HepG2 (cell line): ENCODE measurements around the gene NFKBIA. TPM values are rescaled to one million over a fixed set of nuclear protein-coding genes. Genes with fewer than 3 reads are reported as not detected.

Experiments
- ATF6 ChIP-seq: sonication (generic); formaldehyde crosslinking; conservative IDR thresholded peaks from 2 replicates; pipeline ENCODE4 v1.4.0; 2020; ENCODE audit warnings: missing genetic modification reagents
- FOXK2 ChIP-seq: fragments of 450-650 bp; IDR thresholded peaks from 2 replicates; pipeline ENCODE4 v1.6.1; 2016
- HIVEP1 ChIP-seq: sonication (generic); formaldehyde crosslinking; IDR thresholded peaks from 2 replicates; pipeline ENCODE4 v1.4.0; 2020; ENCODE audit warnings: mild to moderate bottlenecking, missing genetic modification reagents
- KDM3A ChIP-seq: IDR thresholded peaks from 2 replicates; pipeline ENCODE4 v1.6.1; 2018; ENCODE audit warnings: low read depth, missing compliant biosample characterization
- LCORL ChIP-seq, 2 experiments: fragments of 450-650 bp in 1 of 2; sonication (generic) in 1 of 2; formaldehyde crosslinking in 1 of 2; IDR thresholded peaks; 2 replicates each; pipeline versions ENCODE4 v1.5.0 to v1.6.1; 2017 to 2020; ENCODE audit warnings: antibody characterized with exemption in 1 of 2, missing genetic modification reagents in 1 of 2
- MAFG ChIP-seq: sonication (generic); formaldehyde crosslinking; IDR thresholded peaks from 2 replicates; pipeline ENCODE4 v1.5.1; 2020; ENCODE audit warnings: mild to moderate bottlenecking, missing genetic modification reagents
- NCOA1 ChIP-seq: sonication (generic); formaldehyde crosslinking; IDR thresholded peaks from 2 replicates; pipeline ENCODE4 v1.9.0; 2021; ENCODE audit warnings: missing genetic modification reagents
- NFRKB ChIP-seq: fragments of 450-650 bp; IDR thresholded peaks from 2 replicates; pipeline ENCODE4 v1.6.1; 2017
- ZNF326 ChIP-seq: sonication (generic); formaldehyde crosslinking; IDR thresholded peaks from 2 replicates; pipeline ENCODE4 v1.4.0; 2020; ENCODE audit warnings: missing genetic modification reagents, borderline replicate concordance
- ZNF772 ChIP-seq: sonication (generic); formaldehyde crosslinking; IDR thresholded peaks from 2 replicates; pipeline ENCODE4 v1.5.0; 2020; ENCODE audit warnings: mild to moderate bottlenecking, missing genetic modification reagents
- ZSCAN30 ChIP-seq: sonication (generic); formaldehyde crosslinking; IDR thresholded peaks from 2 replicates; pipeline ENCODE4 v1.5.0; 2020; ENCODE audit warnings: mild to moderate bottlenecking, missing genetic modification reagents
- polyA plus RNA-seq, 8 experiments: library from polyadenylated mRNA; depleted of rRNA in 3 of 8; stranded (reverse) in 7 of 8; unstranded in 1 of 8; fragments of >200 nt; fragmentation: Illumina TruSeq in 4 of 8; extraction: Trizol in 4 of 8; gene quantifications; 2 replicates each; pipeline versions ENCODE4 v1.2.1 to v1.2.3, GENCODE V29; 2011 to 2016; ENCODE audit warnings: low read depth in 4 of 8, missing spikeins in 1 of 8, mixed read lengths in 1 of 8; ENCODE audit not compliant: insufficient read depth in 1 of 8
- total RNA-seq, 5 experiments: library from RNA; depleted of rRNA; stranded (reverse); fragments of >200 nt; fragmentation: Illumina TruSeq; extraction: Trizol; gene quantifications; 2 replicates each; pipeline ENCODE4 v1.2.3, GENCODE V29; 2016; ENCODE audit warnings: low read depth in 1 of 5
- TF ChIP-seq, protein P1 (sequence below): sonication (generic); formaldehyde crosslinking; IDR thresholded peaks from 2 replicates; pipeline ENCODE4 v1.5.0; 2020; ENCODE audit warnings: mild to moderate bottlenecking, missing genetic modification reagents, moderate library complexity
- TF ChIP-seq, protein P2 (sequence below): sonication (generic); formaldehyde crosslinking; IDR thresholded peaks from 2 replicates; pipeline ENCODE4 v1.4.0; 2020; ENCODE audit warnings: low read depth, missing genetic modification reagents
- TF ChIP-seq, protein P3 (sequence below): sonication (generic); formaldehyde crosslinking; IDR thresholded peaks from 2 replicates; pipeline ENCODE4 v1.4.0; 2020; ENCODE audit warnings: missing genetic modification reagents, borderline replicate concordance
- TF ChIP-seq, protein P4 (sequence below): sonication (generic); formaldehyde crosslinking; IDR thresholded peaks from 2 replicates; pipeline ENCODE4 v1.8.0; 2022; ENCODE audit warnings: missing genetic modification reagents, low read depth, mild to moderate bottlenecking, borderline replicate concordance

Gene NFKBIA
- total and polyA plus RNA-seq, 2 of the 13 experiments (the other 11 are each of a cell fraction or from before 2014, with no cell fraction given): 197 to 319 TPM

GRCh38 chr14:35406506-35407305, 2.2 kb upstream of the NFKBIA start (continued):
- TF ChIP-seq, protein P1, sequence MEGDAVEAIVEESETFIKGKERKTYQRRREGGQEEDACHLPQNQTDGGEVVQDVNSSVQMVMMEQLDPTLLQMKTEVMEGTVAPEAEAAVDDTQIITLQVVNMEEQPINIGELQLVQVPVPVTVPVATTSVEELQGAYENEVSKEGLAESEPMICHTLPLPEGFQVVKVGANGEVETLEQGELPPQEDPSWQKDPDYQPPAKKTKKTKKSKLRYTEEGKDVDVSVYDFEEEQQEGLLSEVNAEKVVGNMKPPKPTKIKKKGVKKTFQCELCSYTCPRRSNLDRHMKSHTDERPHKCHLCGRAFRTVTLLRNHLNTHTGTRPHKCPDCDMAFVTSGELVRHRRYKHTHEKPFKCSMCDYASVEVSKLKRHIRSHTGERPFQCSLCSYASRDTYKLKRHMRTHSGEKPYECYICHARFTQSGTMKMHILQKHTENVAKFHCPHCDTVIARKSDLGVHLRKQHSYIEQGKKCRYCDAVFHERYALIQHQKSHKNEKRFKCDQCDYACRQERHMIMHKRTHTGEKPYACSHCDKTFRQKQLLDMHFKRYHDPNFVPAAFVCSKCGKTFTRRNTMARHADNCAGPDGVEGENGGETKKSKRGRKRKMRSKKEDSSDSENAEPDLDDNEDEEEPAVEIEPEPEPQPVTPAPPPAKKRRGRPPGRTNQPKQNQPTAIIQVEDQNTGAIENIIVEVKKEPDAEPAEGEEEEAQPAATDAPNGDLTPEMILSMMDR (CRISPR knock-in tag): peak; percentile 96
- TF ChIP-seq ZNF772 (CRISPR knock-in tag): 0 out of 2 replicates have a peak, but pooled peaks have one; percentile 60
- TF ChIP-seq KDM3A (CRISPR knock-in tag): peak; percentile 78; the same call in 1 of the 2 replicates
- no peak for TF ChIP-seq HIVEP1 (CRISPR knock-in tag)
- TF ChIP-seq MAFG (CRISPR knock-in tag): no peak
- TF ChIP-seq ATF6 (CRISPR knock-in tag): 0 out of 2 replicates have a peak, but pooled peaks have one; percentile 84
- TF ChIP-seq FOXK2: no peak
- no peak for TF ChIP-seq NFRKB
- TF ChIP-seq, protein P2, sequence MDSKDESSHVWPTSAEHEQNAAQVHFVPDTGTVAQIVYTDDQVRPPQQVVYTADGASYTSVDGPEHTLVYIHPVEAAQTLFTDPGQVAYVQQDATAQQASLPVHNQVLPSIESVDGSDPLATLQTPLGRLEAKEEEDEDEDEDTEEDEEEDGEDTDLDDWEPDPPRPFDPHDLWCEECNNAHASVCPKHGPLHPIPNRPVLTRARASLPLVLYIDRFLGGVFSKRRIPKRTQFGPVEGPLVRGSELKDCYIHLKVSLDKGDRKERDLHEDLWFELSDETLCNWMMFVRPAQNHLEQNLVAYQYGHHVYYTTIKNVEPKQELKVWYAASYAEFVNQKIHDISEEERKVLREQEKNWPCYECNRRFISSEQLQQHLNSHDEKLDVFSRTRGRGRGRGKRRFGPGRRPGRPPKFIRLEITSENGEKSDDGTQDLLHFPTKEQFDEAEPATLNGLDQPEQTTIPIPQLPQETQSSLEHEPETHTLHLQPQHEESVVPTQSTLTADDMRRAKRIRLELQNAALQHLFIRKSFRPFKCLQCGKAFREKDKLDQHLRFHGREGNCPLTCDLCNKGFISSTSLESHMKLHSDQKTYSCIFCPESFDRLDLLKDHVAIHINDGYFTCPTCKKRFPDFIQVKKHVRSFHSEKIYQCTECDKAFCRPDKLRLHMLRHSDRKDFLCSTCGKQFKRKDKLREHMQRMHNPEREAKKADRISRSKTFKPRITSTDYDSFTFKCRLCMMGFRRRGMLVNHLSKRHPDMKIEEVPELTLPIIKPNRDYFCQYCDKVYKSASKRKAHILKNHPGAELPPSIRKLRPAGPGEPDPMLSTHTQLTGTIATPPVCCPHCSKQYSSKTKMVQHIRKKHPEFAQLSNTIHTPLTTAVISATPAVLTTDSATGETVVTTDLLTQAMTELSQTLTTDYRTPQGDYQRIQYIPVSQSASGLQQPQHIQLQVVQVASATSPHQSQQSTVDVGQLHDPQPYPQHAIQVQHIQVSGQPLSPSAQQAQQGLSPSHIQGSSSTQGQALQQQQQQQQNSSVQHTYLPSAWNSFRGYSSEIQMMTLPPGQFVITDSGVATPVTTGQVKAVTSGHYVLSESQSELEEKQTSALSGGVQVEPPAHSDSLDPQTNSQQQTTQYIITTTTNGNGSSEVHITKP: peak; percentile 43; the same call in 1 of the 2 replicates
- TF ChIP-seq, protein P3, sequence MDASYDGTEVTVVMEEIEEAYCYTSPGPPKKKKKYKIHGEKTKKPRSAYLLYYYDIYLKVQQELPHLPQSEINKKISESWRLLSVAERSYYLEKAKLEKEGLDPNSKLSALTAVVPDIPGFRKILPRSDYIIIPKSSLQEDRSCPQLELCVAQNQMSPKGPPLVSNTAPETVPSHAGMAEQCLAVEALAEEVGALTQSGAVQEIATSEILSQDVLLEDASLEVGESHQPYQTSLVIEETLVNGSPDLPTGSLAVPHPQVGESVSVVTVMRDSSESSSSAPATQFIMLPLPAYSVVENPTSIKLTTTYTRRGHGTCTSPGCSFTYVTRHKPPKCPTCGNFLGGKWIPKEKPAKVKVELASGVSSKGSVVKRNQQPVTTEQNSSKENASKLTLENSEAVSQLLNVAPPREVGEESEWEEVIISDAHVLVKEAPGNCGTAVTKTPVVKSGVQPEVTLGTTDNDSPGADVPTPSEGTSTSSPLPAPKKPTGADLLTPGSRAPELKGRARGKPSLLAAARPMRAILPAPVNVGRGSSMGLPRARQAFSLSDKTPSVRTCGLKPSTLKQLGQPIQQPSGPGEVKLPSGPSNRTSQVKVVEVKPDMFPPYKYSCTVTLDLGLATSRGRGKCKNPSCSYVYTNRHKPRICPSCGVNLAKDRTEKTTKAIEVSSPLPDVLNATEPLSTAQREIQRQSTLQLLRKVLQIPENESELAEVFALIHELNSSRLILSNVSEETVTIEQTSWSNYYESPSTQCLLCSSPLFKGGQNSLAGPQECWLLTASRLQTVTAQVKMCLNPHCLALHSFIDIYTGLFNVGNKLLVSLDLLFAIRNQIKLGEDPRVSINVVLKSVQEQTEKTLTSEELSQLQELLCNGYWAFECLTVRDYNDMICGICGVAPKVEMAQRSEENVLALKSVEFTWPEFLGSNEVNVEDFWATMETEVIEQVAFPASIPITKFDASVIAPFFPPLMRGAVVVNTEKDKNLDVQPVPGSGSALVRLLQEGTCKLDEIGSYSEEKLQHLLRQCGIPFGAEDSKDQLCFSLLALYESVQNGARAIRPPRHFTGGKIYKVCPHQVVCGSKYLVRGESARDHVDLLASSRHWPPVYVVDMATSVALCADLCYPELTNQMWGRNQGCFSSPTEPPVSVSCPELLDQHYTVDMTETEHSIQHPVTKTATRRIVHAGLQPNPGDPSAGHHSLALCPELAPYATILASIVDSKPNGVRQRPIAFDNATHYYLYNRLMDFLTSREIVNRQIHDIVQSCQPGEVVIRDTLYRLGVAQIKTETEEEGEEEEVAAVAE (CRISPR knock-in tag): peak; percentile 84
- no peak for TF ChIP-seq LCORL (IDR thresholded peaks at IDR 0.05)
- TF ChIP-seq LCORL (CRISPR knock-in tag; IDR thresholded peaks at IDR 0.05): peak; percentile 51; the same call in 1 of the 2 replicates
- no peak for TF ChIP-seq NCOA1 (CRISPR knock-in tag)
- TF ChIP-seq, protein P4, sequence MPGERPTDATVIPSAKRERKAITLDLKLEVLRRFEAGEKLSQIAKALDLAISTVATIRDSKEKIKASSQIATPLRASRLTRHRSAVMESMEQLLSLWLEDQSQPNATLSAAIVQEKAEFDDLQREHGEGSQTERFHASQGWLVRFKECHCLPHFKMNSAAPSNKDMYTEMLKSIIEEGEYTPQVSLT (CRISPR knock-in tag): no peak
- TF ChIP-seq ZNF326 (CRISPR knock-in tag): no peak
- TF ChIP-seq ZSCAN30: 0 out of 2 replicates have a peak, but pooled peaks have one; percentile 51
